WERI-Rb-1 (cell line): ENCODE measurements around the gene C19orf85.

ENCODE experiments used
- DNase-seq: peaks from one replicate; pipeline ENCODE4 v3.0.0-alpha.2; 2020
- H3K27ac ChIP-seq: fragments of 250-450 bp; sonication (Bioruptor Pico); 2 replicates; pipeline ENCODE4 v1.5.1; 2020; ENCODE audit warnings: mild to moderate bottlenecking, moderate library complexity
- H3K27me3 ChIP-seq: fragments of 250-450 bp; sonication (Bioruptor Pico); 2 replicates; pipeline ENCODE4 v1.5.1; 2021; ENCODE audit warnings: mild to moderate bottlenecking, low read depth, moderate library complexity; ENCODE audit not compliant: insufficient read depth, severe bottlenecking
- H3K36me3 ChIP-seq: fragments of 250-450 bp; sonication (Bioruptor Pico); 2 replicates; pipeline ENCODE4 v1.5.1; 2020; ENCODE audit warnings: mild to moderate bottlenecking, moderate library complexity
- H3K4me3 ChIP-seq: 2 replicates; pipeline ENCODE4 v1.5.1; 2011; ENCODE audit warnings: low read depth, mild to moderate bottlenecking, control low read depth, low read length
- H3K9me3 ChIP-seq: fragments of 250-450 bp; sonication (Bioruptor Pico); 2 replicates; pipeline ENCODE4 v1.5.1; 2021; ENCODE audit warnings: mild to moderate bottlenecking, moderate library complexity; ENCODE audit not compliant: severe bottlenecking
- TF ChIP-seq, protein P1 (sequence below): IDR thresholded peaks from 2 replicates; pipeline ENCODE4 v1.5.1; 2011; ENCODE audit warnings: low read depth, mild to moderate bottlenecking, control low read depth, inconsistent platforms, low read length

Gene C19orf85

DNA sequence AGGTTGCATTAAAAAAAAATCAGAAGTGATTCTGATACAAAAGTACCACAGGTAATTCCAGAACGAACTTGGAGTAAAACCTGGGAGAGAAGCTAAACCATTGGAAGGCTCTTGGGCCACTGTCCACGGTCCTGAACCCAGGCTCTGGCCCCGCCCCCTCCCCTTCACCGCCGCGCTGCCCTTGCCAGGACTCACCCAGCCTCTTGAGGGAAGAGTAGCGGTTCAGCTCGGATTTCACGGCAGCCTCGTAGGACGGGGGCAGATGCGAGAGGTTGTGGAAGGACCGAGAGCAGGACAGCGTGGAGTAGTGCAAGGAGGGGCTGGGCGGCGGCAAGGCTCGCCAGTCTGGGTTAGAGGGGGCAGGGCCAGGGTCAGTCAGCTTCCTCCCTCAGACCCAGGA, 27.1 kb downstream of the C19orf85 start:
- Histone ChIP-seq H3K27me3 (peaks cover 7% of the 10 kb centered on the region), H3K4me3 (no peak overlapping the region), H3K9me3 (no peaks in the 10 kb centered on the region), H3K27ac (no peak overlapping the region), H3K36me3 (no peaks in the 10 kb centered on the region)
- DNase-seq = no peak
- TF ChIP-seq, protein P1, sequence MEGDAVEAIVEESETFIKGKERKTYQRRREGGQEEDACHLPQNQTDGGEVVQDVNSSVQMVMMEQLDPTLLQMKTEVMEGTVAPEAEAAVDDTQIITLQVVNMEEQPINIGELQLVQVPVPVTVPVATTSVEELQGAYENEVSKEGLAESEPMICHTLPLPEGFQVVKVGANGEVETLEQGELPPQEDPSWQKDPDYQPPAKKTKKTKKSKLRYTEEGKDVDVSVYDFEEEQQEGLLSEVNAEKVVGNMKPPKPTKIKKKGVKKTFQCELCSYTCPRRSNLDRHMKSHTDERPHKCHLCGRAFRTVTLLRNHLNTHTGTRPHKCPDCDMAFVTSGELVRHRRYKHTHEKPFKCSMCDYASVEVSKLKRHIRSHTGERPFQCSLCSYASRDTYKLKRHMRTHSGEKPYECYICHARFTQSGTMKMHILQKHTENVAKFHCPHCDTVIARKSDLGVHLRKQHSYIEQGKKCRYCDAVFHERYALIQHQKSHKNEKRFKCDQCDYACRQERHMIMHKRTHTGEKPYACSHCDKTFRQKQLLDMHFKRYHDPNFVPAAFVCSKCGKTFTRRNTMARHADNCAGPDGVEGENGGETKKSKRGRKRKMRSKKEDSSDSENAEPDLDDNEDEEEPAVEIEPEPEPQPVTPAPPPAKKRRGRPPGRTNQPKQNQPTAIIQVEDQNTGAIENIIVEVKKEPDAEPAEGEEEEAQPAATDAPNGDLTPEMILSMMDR = no peak

DNA sequence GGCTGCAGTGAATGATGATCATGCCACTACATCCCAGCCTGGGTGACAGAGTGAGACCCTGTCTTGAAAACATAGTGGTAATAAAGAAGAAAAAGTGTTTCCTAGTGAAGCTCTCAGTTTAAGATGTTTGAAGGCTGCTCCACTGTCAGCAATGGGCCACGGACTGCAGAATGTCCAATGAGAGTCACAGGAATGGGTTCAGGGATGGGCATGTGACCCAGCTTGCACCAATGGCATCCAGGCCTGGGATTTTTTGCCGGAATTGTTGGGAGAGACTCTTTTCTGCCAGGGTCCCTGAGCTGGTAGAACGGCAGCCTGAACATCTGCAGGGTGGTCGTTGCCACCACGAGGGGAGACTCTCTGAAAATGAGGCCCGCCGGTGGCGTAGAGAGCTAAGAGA, 27.7 kb downstream of the C19orf85 start:
- Histone ChIP-seq H3K27ac (no peak overlapping the region), H3K9me3 (no peaks in the 10 kb centered on the region), H3K36me3 (no peaks in the 10 kb centered on the region), H3K4me3 (no peak overlapping the region), H3K27me3 (peaks cover 6% of the 10 kb centered on the region)
- TF ChIP-seq, protein P1 = no peak
- no peak for DNase-seq

DNA sequence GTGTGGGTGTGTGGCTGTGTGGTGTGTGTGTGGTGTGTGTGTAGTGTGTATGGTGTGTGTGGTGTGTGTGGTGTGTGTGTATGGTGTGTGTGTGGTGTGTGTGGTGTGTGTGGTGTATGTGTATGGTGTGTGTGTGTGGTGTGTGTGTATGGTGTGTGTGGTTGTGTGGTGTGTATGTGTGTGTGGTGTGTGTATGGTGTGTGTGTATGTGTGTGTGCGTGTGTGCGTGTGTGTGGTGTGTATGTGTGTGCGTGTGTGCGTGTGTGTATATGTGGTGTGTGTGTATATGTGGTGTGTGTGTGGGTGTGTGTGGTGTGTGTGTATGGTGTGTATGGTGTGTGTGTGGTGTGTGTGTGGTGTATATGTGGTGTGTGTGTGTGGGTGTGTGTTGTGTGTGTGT, 29.5 kb downstream of the C19orf85 start:
- no peak overlapping the region for H3K4me3 ChIP-seq
- H3K36me3 ChIP-seq = no peaks in the 10 kb centered on the region
- H3K9me3 ChIP-seq = no peaks in the 10 kb centered on the region
- no peaks in the 10 kb centered on the region for H3K27me3 ChIP-seq
- TF ChIP-seq, protein P1 = no peak
- no peak for DNase-seq
- H3K27ac ChIP-seq = no peak overlapping the region

DNA sequence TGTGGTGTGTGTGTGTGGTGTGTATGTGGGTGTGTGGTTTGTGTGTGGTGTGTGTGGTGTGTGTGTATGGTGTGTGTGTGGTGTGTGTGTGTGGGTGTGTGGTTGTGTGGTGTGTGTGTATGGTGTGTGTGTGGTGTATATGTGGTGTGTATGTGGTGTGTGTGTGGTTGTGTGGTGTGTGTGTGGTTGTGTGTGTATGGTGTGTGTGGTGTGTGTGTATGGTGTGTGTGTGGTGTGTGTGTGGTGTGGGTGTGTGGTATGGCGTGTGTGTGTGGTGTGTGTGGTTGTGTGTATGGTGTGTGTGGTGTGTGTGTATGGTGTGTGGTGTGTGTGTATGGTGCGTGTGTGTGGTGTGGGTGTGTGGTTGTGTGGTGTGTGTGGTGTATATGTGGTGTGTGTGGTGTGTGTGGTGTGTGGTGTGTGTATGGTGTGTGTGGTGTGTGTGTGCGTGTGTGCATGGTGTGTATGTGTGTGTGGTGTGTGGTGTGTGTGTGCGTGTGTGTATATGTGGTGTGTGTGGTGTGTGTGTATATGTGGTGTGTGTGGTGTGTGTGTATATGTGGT, 30.1 kb downstream of the C19orf85 start:
- no peaks in the 10 kb centered on the region for H3K27me3 ChIP-seq
- TF ChIP-seq, protein P1 = no peak
- no peaks in the 10 kb centered on the region for H3K9me3 ChIP-seq
- no peaks in the 10 kb centered on the region for H3K36me3 ChIP-seq
- DNase-seq = no peak
- no peak overlapping the region for H3K4me3 ChIP-seq
- no peak overlapping the region for H3K27ac ChIP-seq

DNA sequence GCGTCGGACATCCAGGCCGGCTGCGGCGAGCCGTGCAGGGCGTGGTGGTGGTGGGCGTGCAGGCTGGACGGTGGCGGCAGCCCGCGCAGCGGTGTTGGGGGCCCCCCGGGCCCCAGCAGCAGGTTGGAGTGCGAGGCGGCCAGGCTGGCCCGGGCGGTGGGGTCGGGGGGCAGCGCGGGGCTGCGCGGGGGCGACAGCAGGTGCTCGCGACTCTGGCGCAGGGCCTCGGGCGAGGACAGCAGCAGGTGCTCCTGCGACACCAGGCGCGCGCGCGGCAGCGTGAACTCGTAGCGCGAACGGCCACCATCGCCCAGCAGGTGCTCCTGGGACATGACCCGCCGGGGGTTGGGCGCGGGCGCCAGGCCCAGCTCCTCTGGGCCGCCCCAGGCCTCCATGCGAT, 31.3 kb downstream of the C19orf85 start:
- Histone ChIP-seq H3K27ac (no peak overlapping the region), H3K9me3 (no peaks in the 10 kb centered on the region), H3K27me3 (no peaks in the 10 kb centered on the region), H3K36me3 (no peaks in the 10 kb centered on the region), H3K4me3 (no peak overlapping the region)
- TF ChIP-seq, protein P1 = no peak
- no peak for DNase-seq
